ENCODE results near the gene SPHK2.
A peak's percentile ranks its signal among the peaks of the same experiment; 100 is the strongest.

SPHK2 gene

DNA sequence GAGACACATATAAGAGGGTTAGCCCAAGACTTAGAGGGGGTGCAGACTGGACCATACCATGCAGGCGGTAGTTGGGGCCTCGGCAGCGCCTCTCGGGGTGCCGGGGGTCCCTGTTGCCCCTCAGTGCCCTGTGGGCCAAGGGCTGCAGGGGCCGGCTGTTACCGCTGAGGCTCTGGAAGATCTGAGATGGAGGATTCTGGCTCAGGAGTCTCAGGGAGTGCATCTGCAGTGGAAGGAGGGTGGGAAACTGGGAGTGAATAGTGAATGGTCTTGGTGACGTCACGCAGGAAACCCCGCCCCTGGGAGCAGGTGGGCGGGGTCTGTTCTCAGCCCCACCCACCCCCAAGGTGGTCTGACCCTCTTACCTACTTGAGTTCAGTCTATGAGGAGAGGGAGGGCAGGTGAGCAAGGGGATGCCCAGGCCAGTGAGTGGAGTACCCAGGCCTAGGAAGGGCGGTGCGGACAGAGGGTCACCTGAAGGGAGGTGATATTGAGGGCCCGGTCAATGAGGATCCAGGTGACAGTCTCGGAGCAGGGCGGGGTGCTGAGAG lies 19.6 kb downstream of the SPHK2 start:
- Histone ChIP-seq H3K9me3 (ENCODE audit: control insufficient read depth, insufficient read depth, low read length) (no peaks in the 10 kb centered on the region), H3K4me1 (ENCODE audit: control insufficient read depth, insufficient read depth, low read length) (peaks cover 22% of the 10 kb centered on the region), H3K27ac (ENCODE audit: low read depth, low read length) (peak overlapping the region; percentile 93), H3K36me3 (ENCODE audit: control insufficient read depth, insufficient read depth, low read length) (no peaks in the 10 kb centered on the region; the same call in 1 of the 2 replicates), H3K27me3 (ENCODE audit: control insufficient read depth, insufficient read depth, low read length) (peaks cover 9% of the 10 kb centered on the region; the same call in 1 of the 2 replicates), H3K4me3 (ENCODE audit: low read depth, low read length) (peak overlapping the region; percentile 28; the same call in 1 of the 2 replicates), H3K9ac (ENCODE audit: low read depth, low read length) (no peak overlapping the region)

GRCh38 chr19:48639483-48640375 lies 20.4 kb downstream of the SPHK2 start:
- Histone ChIP-seq H3K27ac (ENCODE audit: low read depth, low read length) (peak overlapping the region; percentile 93), H3K36me3 (ENCODE audit: control insufficient read depth, insufficient read depth, low read length) (no peaks in the 10 kb centered on the region; the same call in 1 of the 2 replicates), H3K4me3 (ENCODE audit: low read depth, low read length) (no peak overlapping the region; the same call in 1 of the 2 replicates), H3K9me3 (ENCODE audit: control insufficient read depth, insufficient read depth, low read length) (no peaks in the 10 kb centered on the region), H3K9ac (ENCODE audit: low read depth, low read length) (no peak overlapping the region), H3K27me3 (ENCODE audit: control insufficient read depth, insufficient read depth, low read length) (peaks cover 9% of the 10 kb centered on the region; the same call in 1 of the 2 replicates), H3K4me1 (ENCODE audit: control insufficient read depth, insufficient read depth, low read length) (peaks cover 20% of the 10 kb centered on the region)

GRCh38 chr19:48641850-48642249 lies 22.5 kb downstream of the SPHK2 start:
- H3K27ac ChIP-seq (ENCODE audit: low read depth, low read length), result no peak overlapping the region
- no peaks in the 10 kb centered on the region for H3K9me3 ChIP-seq (ENCODE audit: control insufficient read depth, insufficient read depth, low read length)
- H3K4me3 ChIP-seq (ENCODE audit: low read depth, low read length), result no peak overlapping the region
- no peaks in the 10 kb centered on the region; the same call in 1 of the 2 replicates for H3K36me3 ChIP-seq (ENCODE audit: control insufficient read depth, insufficient read depth, low read length)
- H3K27me3 ChIP-seq (ENCODE audit: control insufficient read depth, insufficient read depth, low read length), result no peaks in the 10 kb centered on the region
- peaks cover 15% of the 10 kb centered on the region for H3K4me1 ChIP-seq (ENCODE audit: control insufficient read depth, insufficient read depth, low read length)
- H3K9ac ChIP-seq (ENCODE audit: low read depth, low read length), result no peak overlapping the region

GRCh38 chr19:48642862-48643261 lies 23.6 kb downstream of the SPHK2 start:
- no peaks in the 10 kb centered on the region; the same call in 1 of the 2 replicates for H3K36me3 ChIP-seq (ENCODE audit: control insufficient read depth, insufficient read depth, low read length)
- H3K9me3 ChIP-seq (ENCODE audit: control insufficient read depth, insufficient read depth, low read length), result no peaks in the 10 kb centered on the region
- H3K9ac ChIP-seq (ENCODE audit: low read depth, low read length), result no peak overlapping the region
- no peaks in the 10 kb centered on the region for H3K27me3 ChIP-seq (ENCODE audit: control insufficient read depth, insufficient read depth, low read length)
- H3K4me3 ChIP-seq (ENCODE audit: low read depth, low read length), result no peak overlapping the region
- H3K27ac ChIP-seq (ENCODE audit: low read depth, low read length), result no peak overlapping the region
- peaks cover 17% of the 10 kb centered on the region for H3K4me1 ChIP-seq (ENCODE audit: control insufficient read depth, insufficient read depth, low read length)

DNA sequence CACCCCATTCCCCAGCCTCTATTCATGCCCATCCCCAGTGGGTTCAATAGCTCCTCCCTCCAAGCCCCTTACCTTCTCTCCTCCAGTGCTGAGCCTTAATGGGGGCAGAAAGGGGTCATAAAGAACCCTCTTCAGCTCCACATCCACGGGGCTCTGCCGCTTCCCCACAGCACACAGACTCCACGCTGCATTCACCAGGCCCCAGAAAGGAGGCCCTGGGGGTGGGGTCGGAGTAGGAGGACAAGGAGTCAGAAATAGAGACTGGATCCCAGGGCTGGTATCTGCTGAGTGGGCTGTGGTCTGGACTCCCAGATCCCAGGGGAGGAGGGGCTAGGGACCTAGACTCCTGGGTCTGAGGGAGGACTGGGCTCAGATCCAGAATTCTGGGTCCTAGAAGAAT lies 25.0 kb downstream of the SPHK2 start:
- H3K27ac ChIP-seq (ENCODE audit: low read depth, low read length), result peak overlapping the region; percentile 98
- no peak overlapping the region; the same call in 1 of the 2 replicates for H3K9ac ChIP-seq (ENCODE audit: low read depth, low read length)
- no peaks in the 10 kb centered on the region for H3K9me3 ChIP-seq (ENCODE audit: control insufficient read depth, insufficient read depth, low read length)
- peaks cover 6% of the 10 kb centered on the region for H3K4me1 ChIP-seq (ENCODE audit: control insufficient read depth, insufficient read depth, low read length)
- H3K36me3 ChIP-seq (ENCODE audit: control insufficient read depth, insufficient read depth, low read length), result no peaks in the 10 kb centered on the region; the same call in 1 of the 2 replicates
- no peaks in the 10 kb centered on the region for H3K27me3 ChIP-seq (ENCODE audit: control insufficient read depth, insufficient read depth, low read length)
- peak overlapping the region; percentile 95 for H3K4me3 ChIP-seq (ENCODE audit: low read depth, low read length)

DNA sequence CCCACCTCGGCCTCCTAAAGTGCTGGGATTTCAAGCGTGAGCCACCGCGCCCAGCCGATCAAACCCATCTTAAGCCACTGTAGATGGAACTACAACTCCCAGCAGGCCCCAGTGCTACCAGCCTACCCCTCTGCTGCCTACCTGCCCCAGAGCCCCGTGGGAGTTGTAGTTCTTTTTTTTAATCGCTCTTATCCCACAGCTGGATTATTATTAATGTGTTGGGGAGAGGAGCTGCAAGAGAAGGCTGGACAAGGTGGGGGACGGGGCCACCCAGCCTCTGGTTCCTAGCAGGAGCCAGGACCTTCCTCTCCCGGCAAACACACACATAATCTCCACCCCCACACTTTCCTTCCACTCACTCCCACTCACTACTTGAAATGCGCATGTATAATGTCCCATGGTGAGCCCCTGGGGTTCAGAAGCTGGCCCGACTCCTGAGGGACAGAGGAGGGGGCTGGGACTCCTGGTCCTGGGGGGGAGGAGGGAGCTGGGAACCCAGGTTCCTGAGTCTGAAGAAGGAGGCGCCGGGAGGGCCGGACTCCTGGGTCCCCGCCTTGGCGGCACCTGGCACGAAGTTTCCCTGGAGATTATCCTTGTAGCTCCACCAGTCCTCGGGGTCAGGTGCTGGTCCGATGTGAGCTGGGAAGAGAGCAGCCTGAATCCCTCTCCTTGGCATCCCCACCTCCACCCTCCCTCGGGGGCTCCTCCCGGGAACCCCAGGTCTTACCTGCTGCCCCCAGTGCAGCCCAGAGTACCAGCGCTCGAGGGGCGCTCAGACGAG lies 25.7 kb downstream of the SPHK2 start:
- Histone ChIP-seq H3K9ac (ENCODE audit: low read depth, low read length) (peak overlapping the region; percentile 7; the same call in 1 of the 2 replicates), H3K9me3 (ENCODE audit: control insufficient read depth, insufficient read depth, low read length) (no peaks in the 10 kb centered on the region), H3K36me3 (ENCODE audit: control insufficient read depth, insufficient read depth, low read length) (no peaks in the 10 kb centered on the region; the same call in 1 of the 2 replicates), H3K4me1 (ENCODE audit: control insufficient read depth, insufficient read depth, low read length) (peaks cover 6% of the 10 kb centered on the region; the same call in 1 of the 2 replicates), H3K27me3 (ENCODE audit: control insufficient read depth, insufficient read depth, low read length) (no peaks in the 10 kb centered on the region), H3K27ac (ENCODE audit: low read depth, low read length) (peak overlapping the region; percentile 98), H3K4me3 (ENCODE audit: low read depth, low read length) (peak overlapping the region; percentile 95)

DNA sequence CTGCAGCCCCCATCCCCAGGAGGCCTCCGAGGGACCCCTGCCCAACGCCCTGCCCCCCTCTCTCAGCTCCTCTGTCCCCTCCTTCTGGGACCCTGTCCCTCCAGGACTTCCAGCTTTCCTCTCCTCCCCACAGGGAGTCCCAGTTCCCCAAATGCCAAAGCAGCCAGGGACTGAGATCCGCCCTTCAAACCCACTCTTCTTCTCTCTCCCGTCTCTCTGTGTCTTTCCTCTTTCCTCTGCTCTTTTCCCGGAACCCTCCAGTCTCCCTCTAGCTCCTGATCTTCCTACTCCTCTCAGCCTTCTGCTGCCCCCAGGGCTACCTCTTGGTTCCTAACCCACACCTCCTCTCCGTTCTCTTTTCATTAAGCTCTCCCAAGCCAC lies 26.3 kb downstream of the SPHK2 start:
- Histone ChIP-seq H3K27me3 (ENCODE audit: control insufficient read depth, insufficient read depth, low read length) (no peaks in the 10 kb centered on the region), H3K4me1 (ENCODE audit: control insufficient read depth, insufficient read depth, low read length) (peaks cover 6% of the 10 kb centered on the region; the same call in 1 of the 2 replicates), H3K27ac (ENCODE audit: low read depth, low read length) (peak overlapping the region; percentile 98), H3K9me3 (ENCODE audit: control insufficient read depth, insufficient read depth, low read length) (no peaks in the 10 kb centered on the region), H3K36me3 (ENCODE audit: control insufficient read depth, insufficient read depth, low read length) (no peaks in the 10 kb centered on the region), H3K4me3 (ENCODE audit: low read depth, low read length) (peak overlapping the region; percentile 95), H3K9ac (ENCODE audit: low read depth, low read length) (peak overlapping the region; percentile 13; the same call in 1 of the 2 replicates)

DNA sequence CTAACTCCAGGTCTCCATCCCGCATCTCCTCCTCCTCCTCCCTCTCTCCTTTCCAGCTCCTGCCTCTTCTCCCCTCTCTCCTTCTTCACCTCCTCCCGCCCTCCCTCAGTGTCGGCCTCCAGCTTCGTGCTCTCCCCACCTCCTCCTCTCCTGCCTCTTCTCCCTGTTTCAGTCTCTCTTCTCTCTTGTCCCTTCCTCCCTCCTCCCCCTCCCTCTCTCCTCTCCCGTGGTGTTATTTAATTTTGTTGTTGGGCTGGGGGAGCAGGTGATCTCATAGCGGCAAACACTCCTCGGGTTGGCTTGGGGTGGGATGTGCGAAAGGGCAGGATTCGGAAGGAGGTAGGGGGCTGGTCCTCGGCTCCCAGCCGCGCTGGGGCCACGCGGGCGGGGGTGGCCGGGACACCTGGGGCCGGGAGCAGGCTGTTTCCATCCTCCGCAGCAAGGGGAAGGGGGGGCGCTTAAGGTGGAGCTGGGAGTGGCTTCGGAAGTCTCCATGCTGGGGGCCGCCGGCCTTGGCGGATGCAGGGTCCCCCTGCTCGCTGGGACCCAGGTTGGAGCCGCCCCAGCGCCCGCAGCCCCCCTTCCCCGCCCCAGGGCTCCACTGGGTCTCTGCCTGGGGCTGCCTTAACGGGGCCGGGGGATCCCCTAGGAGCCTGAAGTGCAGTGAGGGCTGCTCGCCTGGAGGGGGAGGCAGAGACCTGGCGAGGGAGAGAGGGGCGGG lies 26.9 kb downstream of the SPHK2 start, which contains the start of gene CA11:
Gene CA11, minus strand, starts transcription at position 187 of the 721 bp plus-strand sequence. CDS start 555 bp downstream, outside the sequence.
- Histone ChIP-seq H3K4me3 (ENCODE audit: low read depth, low read length) (peak within 1 kb of the TSS; percentile 95), H3K27ac (ENCODE audit: low read depth, low read length) (peak within 1 kb of the TSS; percentile 98), H3K9me3 (ENCODE audit: control insufficient read depth, insufficient read depth, low read length) (no peaks in the 10 kb centered on the region), H3K27me3 (ENCODE audit: control insufficient read depth, insufficient read depth, low read length) (no peaks in the 10 kb centered on the region), H3K4me1 (ENCODE audit: control insufficient read depth, insufficient read depth, low read length) (peaks cover 6% of the 10 kb centered on the region; the same call in 1 of the 2 replicates), H3K9ac (ENCODE audit: low read depth, low read length) (peak within 1 kb of the TSS; percentile 31; the same call in 1 of the 2 replicates), H3K36me3 (ENCODE audit: control insufficient read depth, insufficient read depth, low read length) (no peaks in the 10 kb centered on the region)

DNA sequence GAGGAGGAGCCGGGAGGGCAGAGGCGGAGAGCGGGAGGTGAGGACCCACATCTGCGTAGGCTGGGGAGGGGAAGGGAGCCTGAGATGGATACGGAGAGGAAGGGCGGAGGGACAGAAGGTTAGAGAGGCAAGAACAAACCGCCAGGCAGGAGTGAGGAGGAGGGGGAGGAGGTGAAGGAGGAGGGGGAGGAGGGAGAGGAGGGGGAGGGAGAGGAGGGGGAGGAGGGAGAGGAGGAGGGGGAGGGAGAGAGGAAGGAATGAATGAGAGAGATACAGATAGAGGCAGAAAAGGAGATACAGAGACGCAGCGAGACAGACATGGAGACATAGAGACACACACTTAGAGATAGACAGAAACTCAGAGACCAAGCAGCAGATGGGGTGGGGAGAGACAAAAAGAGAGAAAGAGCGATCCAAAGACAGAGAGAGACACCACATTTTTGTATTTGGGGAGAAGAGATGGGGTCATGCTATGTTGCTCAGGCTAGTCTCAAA lies 27.5 kb downstream of the SPHK2 start:
- H3K9me3 ChIP-seq (ENCODE audit: control insufficient read depth, insufficient read depth, low read length), result no peaks in the 10 kb centered on the region
- H3K9ac ChIP-seq (ENCODE audit: low read depth, low read length), result no peak overlapping the region
- H3K4me1 ChIP-seq (ENCODE audit: control insufficient read depth, insufficient read depth, low read length), result peaks cover 6% of the 10 kb centered on the region; the same call in 1 of the 2 replicates
- peak overlapping the region; percentile 95; the same call in 1 of the 2 replicates for H3K4me3 ChIP-seq (ENCODE audit: low read depth, low read length)
- H3K27me3 ChIP-seq (ENCODE audit: control insufficient read depth, insufficient read depth, low read length), result no peaks in the 10 kb centered on the region
- H3K27ac ChIP-seq (ENCODE audit: low read depth, low read length), result peak overlapping the region; percentile 98
- no peaks in the 10 kb centered on the region for H3K36me3 ChIP-seq (ENCODE audit: control insufficient read depth, insufficient read depth, low read length)

DNA sequence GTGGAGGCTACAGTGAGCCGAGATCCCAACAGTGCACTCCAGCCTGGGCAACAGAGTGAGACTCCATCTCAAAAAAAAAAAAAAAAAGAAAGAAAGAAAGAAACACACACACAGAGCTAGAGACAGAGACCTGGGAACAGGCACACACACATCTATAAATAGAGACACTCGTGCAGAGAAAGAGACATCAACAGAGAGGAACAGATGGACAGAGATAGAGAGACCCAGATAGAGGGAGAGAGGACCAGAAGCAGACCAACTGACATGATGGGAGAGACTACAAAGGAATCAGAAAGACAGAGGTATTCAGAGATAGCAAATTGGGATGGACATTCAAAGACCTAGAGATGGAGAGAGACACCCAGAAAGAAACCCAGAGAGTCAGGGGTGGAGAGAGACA lies 28.8 kb downstream of the SPHK2 start:
- Histone ChIP-seq H3K27ac (ENCODE audit: low read depth, low read length) (no peak overlapping the region), H3K4me3 (ENCODE audit: low read depth, low read length) (no peak overlapping the region), H3K36me3 (ENCODE audit: control insufficient read depth, insufficient read depth, low read length) (no peaks in the 10 kb centered on the region), H3K9ac (ENCODE audit: low read depth, low read length) (no peak overlapping the region), H3K9me3 (ENCODE audit: control insufficient read depth, insufficient read depth, low read length) (no peaks in the 10 kb centered on the region), H3K4me1 (ENCODE audit: control insufficient read depth, insufficient read depth, low read length) (peaks cover 6% of the 10 kb centered on the region; the same call in 1 of the 2 replicates), H3K27me3 (ENCODE audit: control insufficient read depth, insufficient read depth, low read length) (no peaks in the 10 kb centered on the region)
